ENCODE data around the gene LCE5A. TPM values are rescaled to one million over a fixed set of nuclear protein-coding genes. Genes with fewer than 3 reads are reported as not detected.
A peak's percentile ranks its signal among the peaks of the same experiment; 100 is the strongest.

Gene LCE5A
- total RNA-seq, 1 experiment from 2014 or later = not detected

DNA sequence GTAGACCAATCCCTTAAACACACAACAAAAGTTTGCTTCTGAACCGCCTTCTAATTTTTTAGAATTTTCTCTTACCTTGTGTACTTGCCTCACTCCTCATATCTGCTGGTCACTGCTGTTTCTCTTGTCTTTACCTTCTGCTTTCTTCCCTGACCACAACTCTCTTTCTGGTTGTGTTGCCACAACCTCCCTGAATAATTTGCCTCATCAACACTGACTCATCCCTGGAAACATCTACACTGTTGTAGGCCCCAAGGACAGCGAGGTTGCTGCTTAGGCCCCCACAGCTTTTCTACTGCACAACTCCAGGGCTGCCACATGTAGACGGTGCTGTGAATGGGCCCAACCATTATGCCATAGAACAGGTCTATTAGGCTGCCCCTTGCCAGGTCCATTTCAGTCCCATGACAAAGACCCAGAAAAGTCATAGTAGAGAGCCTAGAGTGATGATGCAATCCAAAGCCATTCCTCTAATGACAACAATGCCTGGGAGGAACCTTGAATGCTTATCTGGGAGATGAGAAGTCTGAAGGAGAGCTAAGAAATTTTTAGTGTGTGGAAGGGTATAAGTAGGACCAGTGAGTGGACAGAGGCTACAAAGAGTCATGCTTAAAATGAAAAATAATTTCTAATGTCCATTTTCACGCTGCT lies 36.6 kb upstream of the LCE5A start:
- intact Hi-C loops (cut with micrococcal nuclease) = no loop called here
- no peak for ATAC-seq
- Histone ChIP-seq H2AFZ (ENCODE audit: low read depth, low read length, poor library complexity, severe bottlenecking) (no peak overlapping the region), H3K9me3 (ENCODE audit: control insufficient read depth in 1 of 2, insufficient read depth in 1 of 2, low read depth in 1 of 2, low read length in 2 of 2) (peaks cover 11% of the 10 kb centered on the region in 2 experiments; a peak in 2 of 4 replicates), H3K4me2 (ENCODE audit: low read length) (no peak overlapping the region), H4K20me1 (ENCODE audit: insufficient read depth) (no peaks in the 10 kb centered on the region), H3K9ac (ENCODE audit: low read length) (no peak overlapping the region), H3K9me2 (ENCODE audit: insufficient read depth) (no peaks in the 10 kb centered on the region), H3K4me3 (replicated peaks in 1 of 2; ENCODE audit: low read depth in 1 of 2, low read length in 2 of 2) (no peak overlapping the region), H3K36me3 (ENCODE audit: control insufficient read depth in 1 of 2, insufficient read depth in 2 of 2, low read length in 2 of 2) (no peaks in the 10 kb centered on the region), H3K4me1 (ENCODE audit: control insufficient read depth in 1 of 2, insufficient read depth in 2 of 2, low read length in 2 of 2) (no peaks in the 10 kb centered on the region), H3K27me3 (ENCODE audit: insufficient read depth, low read length) (no peaks in the 10 kb centered on the region), H3K27ac (ENCODE audit: low read depth, low read length) (no peak overlapping the region), H3K79me2 (ENCODE audit: insufficient read depth, low read length) (no peaks in the 10 kb centered on the region)
- RAD21 ChIA-PET (ENCODE audit: low non-redundant PET in 1 of 2, low total read pairs in 2 of 2, uncharacterized antibody in 2 of 2, unreplicated experiment in 2 of 2) = no interaction called here
- no TSS peak for BruUV-seq (replicated peaks)
- TF ChIP-seq REST (IDR thresholded peaks at IDR 0.05; ENCODE audit: low read depth) = no peak
- TF ChIP-seq ELF1 (IDR thresholded peaks at IDR 0.05; ENCODE audit: borderline replicate concordance, low read depth) = no peak
- TF ChIP-seq, protein P1, sequence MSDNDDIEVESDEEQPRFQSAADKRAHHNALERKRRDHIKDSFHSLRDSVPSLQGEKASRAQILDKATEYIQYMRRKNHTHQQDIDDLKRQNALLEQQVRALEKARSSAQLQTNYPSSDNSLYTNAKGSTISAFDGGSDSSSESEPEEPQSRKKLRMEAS (IDR thresholded peaks at IDR 0.05) = no peak
- TF ChIP-seq YY1 (IDR thresholded peaks at IDR 0.05; ENCODE audit: extremely low read depth, insufficient replicate concordance, low read depth, low read length) = no peak
- 0 out of 2 replicates have a peak, but pooled peaks have one; percentile 9 for TF ChIP-seq SP1 (IDR thresholded peaks at IDR 0.05; ENCODE audit: low read depth)
- TF ChIP-seq FOSL1 (IDR thresholded peaks at IDR 0.05; ENCODE audit: low read depth) = peak; percentile 31
- CTCF ChIA-PET = no interaction called here
- POLR2A ChIA-PET = no interaction called here
- DNase-seq (ENCODE audit: low read depth, low spot score) = no peak
